Sigmoid colon (tissue), 7 donors: Measurements from ENCODE around the gene GFOD2. TPM values are rescaled to one million over a fixed set of nuclear protein-coding genes. Genes with fewer than 3 reads are reported as not detected.

Experiments
- DNase-seq: peaks from one replicate; pipeline ENCODE4 v3.0.0-alpha.2; 2019
- H3K27ac ChIP-seq, 4 donors: fragments of 200-600 bp; sonication (generic); one replicate each; pipeline ENCODE4 v1.5.1; 2016 to 2019; ENCODE audit warnings: mild to moderate bottlenecking in 1 of 4
- H3K27me3 ChIP-seq, 3 donors: fragments of 200-600 bp; sonication (generic); one replicate each; pipeline ENCODE4 v1.5.1; 2019; ENCODE audit warnings: mild to moderate bottlenecking in 1 of 3
- H3K36me3 ChIP-seq, 4 donors: fragments of 200-600 bp; sonication (generic); one replicate each; pipeline ENCODE4 v1.5.1; 2016 to 2019
- H3K4me1 ChIP-seq, 4 donors: fragments of 200-600 bp; sonication (generic); one replicate each; pipeline ENCODE4 v1.5.1; 2017 to 2019
- H3K4me3 ChIP-seq, 4 donors: fragments of 200-600 bp; sonication (generic); one replicate each; pipeline ENCODE4 v1.5.1; 2017 to 2019; ENCODE audit warnings: mild to moderate bottlenecking in 2 of 4, moderate library complexity in 1 of 4
- H3K9me3 ChIP-seq, 4 donors: fragments of 200-600 bp in 3 of 4; sonication (generic) in 3 of 4; one replicate each; pipeline versions ENCODE4 v1.5.1 to v1.6.1; 2013 to 2019
- EP300 ChIP-seq, 4 donors: sonication (generic); formaldehyde crosslinking; IDR thresholded peaks; one replicate each; pipeline ENCODE4 v1.6.1; 2017; ENCODE audit warnings: antibody characterized with exemption in 4 of 4
- POLR2A ChIP-seq, 2 donors: fragments of 450-650 bp; IDR thresholded peaks; one replicate each; pipeline ENCODE4 v1.6.1; 2016; ENCODE audit warnings: antibody characterized with exemption in 2 of 2, mild to moderate bottlenecking in 2 of 2, moderate library complexity in 2 of 2
- POLR2AphosphoS5 ChIP-seq, 4 donors: sonication (generic); formaldehyde crosslinking; IDR thresholded peaks; one replicate each; pipeline ENCODE4 v1.6.1; 2017; ENCODE audit warnings: antibody characterized with exemption in 4 of 4
- WGBS, 2 donors: extraction: QIAGEN DNeasy Blood & Tissue Kit; methylation state at CpG; one replicate each; pipeline ENCODE4 v1.1.7; 2013; 5-methylcytosine and 5-hydroxymethylcytosine counted together
- intact Hi-C: fragments of 100-400 bp; cut with DNase I; formaldehyde crosslinking; loops from one replicate; pipeline ENCODE4 v1.15.1; 2023
- polyA plus RNA-seq, 3 donors: library from polyadenylated mRNA; stranded (reverse); fragments of 200-250 nt; gene quantifications; one replicate each; pipeline ENCODE4 v1.2.3, GENCODE V29; 2013
- total RNA-seq, 4 donors: library from RNA; depleted of rRNA; stranded (reverse); fragments of >200 nt; gene quantifications; one replicate each; pipeline ENCODE4 v1.1.0, GENCODE V29; 2016
- TF ChIP-seq, protein P1 (sequence below), 4 experiments: fragments of 450-650 bp in 3 of 4; fragments of 200-600 bp in 1 of 4; IDR thresholded peaks; one replicate each; pipeline ENCODE4 v1.5.1; 2016 to 2019; ENCODE audit warnings: antibody characterized with exemption in 4 of 4, mild to moderate bottlenecking in 3 of 4, moderate library complexity in 2 of 4
- donor health status: healthy with polysubstance abuse.
- donor health status: Bipolar disorder and iron deficiency.
- donor health status: healthy.

GFOD2 gene
- total and polyA plus RNA-seq, 7 donors: 8.1 to 19.5 (median 13.8) TPM

DNA sequence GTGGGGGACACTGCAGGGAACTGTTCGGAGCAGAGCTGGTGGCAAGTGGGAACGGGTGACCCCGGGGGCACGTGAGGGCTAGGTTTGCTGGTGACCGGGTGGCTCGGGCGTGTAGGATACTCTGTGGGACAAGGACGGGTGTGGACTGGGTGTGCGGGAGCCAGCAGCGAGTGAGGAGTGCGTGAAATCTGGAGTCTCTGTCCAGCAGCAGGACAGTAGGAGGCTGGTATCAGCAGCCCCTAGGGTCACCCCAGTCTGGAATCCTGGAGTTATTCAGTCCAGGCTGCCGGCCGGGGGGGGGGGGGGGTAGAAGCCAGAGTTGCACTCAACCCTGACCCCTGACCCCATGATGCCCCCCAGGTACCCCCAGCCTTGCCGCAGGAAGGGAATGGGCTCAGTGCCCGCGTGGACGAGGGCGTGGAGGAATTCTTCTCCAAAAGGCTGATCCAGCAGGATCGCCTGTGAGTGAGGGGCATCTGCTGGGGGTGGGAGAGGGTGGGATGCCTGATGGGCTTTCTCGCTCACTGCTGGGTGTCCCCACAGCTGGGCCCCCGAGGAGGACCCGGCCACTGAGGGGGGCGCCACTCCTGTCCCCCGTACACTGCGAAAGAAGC, 65.2 kb downstream of the GFOD2 start:
- TF ChIP-seq EP300 (IDR thresholded peaks at IDR 0.05): no peak
- no peak for TF ChIP-seq POLR2A (IDR thresholded peaks at IDR 0.05)
- TF ChIP-seq POLR2AphosphoS5 (IDR thresholded peaks at IDR 0.05): no peak
- TF ChIP-seq, protein P1, sequence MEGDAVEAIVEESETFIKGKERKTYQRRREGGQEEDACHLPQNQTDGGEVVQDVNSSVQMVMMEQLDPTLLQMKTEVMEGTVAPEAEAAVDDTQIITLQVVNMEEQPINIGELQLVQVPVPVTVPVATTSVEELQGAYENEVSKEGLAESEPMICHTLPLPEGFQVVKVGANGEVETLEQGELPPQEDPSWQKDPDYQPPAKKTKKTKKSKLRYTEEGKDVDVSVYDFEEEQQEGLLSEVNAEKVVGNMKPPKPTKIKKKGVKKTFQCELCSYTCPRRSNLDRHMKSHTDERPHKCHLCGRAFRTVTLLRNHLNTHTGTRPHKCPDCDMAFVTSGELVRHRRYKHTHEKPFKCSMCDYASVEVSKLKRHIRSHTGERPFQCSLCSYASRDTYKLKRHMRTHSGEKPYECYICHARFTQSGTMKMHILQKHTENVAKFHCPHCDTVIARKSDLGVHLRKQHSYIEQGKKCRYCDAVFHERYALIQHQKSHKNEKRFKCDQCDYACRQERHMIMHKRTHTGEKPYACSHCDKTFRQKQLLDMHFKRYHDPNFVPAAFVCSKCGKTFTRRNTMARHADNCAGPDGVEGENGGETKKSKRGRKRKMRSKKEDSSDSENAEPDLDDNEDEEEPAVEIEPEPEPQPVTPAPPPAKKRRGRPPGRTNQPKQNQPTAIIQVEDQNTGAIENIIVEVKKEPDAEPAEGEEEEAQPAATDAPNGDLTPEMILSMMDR (IDR thresholded peaks at IDR 0.05): no peak
- Histone ChIP-seq H3K27me3 (peaks cover 29 to 68% (median 57%) of the 10 kb centered on the region in 3 donors), H3K36me3 (peaks cover 0 to 17% (median 4%) of the 10 kb centered on the region in 4 donors), H3K4me3 (peak overlapping the region in 2 of 4 donors; percentile 41 to 42), H3K27ac (no peak overlapping the region), H3K9me3 (no peaks in the 10 kb centered on the region), H3K4me1 (peaks cover 0 to 19% (median 17%) of the 10 kb centered on the region in 4 donors)
- DNase-seq: no peak
- 33 to 54% methylated on average over 25 of the region's 25 CpGs for WGBS, 2 donors
- intact Hi-C loops: no loop called here

DNA sequence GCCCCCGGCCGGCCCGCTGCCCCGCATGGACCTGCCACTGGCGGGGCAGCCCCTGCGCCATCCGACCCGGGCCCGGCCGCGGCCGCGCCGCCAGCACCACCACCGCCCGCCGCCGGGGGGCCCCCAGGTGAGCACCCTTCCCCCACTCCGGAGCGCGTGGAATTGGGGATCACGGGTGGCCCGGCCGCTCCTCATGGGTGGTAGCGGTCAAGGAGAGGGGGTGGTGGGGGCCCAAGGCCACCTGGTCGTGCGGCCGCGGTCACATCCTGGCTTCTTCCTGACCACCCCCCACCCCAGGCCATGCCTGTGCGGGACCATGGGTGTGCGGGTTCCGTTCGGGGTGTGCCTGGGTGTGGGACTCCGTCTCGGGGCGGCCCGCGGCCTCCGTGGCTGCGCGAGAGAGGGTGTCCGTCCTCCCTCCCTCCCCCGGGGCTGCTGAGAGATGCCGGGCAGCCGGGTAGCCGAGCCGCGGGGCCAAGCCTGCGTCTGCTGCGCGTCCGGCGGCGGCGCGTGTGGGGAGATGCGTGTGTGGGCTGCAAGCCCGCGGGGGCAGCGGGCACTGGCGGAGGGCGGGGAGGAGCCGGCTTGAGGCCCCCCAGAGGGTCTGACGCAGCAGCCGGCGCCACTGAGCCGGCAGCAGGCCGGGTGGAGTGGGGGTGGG, 65.9 kb downstream of the GFOD2 start:
- H3K9me3 ChIP-seq: no peaks in the 10 kb centered on the region
- TF ChIP-seq EP300 (IDR thresholded peaks at IDR 0.05): no peak
- no peak for TF ChIP-seq POLR2A (IDR thresholded peaks at IDR 0.05)
- TF ChIP-seq, protein P1 (IDR thresholded peaks at IDR 0.05): no peak
- TF ChIP-seq POLR2AphosphoS5 (IDR thresholded peaks at IDR 0.05): no peak
- peaks cover 0 to 21% (median 17%) of the 10 kb centered on the region in 4 donors for H3K4me1 ChIP-seq
- intact Hi-C loops: no loop called here
- H3K4me3 ChIP-seq: peak overlapping the region in 3 of 4 donors; percentile 17 to 42 (median 41)
- no peak overlapping the region for H3K27ac ChIP-seq
- peaks cover 0 to 17% (median 4%) of the 10 kb centered on the region in 4 donors for H3K36me3 ChIP-seq
- 6 to 53% methylated on average over 68 of the region's 68 CpGs for WGBS, 2 donors
- H3K27me3 ChIP-seq: peaks cover 35 to 74% (median 63%) of the 10 kb centered on the region in 3 donors
- no peak for DNase-seq

DNA sequence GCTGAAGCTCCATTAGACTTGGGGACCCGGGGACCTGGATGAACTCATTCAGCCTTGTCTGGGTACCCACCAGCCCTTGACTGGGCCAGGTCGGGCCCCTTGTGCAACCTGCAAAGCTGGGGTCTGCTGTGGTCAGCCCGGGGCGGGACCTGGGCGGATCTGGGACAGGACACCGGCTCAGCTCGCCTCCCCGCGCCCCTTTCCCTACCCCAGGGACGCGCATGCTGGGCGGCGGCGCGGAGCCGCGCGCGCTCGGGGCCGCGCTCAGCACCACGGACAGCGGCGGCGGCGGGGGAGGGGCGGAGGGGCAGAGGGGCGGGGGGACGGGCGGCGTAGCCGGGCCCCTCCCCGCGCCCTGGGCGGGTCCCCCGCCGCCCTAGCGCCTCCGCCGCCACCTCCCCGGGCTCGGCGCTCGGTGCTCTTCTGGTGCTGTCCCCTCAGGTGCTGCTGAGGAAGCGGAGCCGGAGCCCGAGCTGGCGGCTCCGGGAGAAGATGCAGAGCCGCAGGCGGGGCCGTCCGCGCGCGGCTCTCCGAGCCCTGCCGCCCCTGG, 66.5 kb downstream of the GFOD2 start:
- no peaks in the 10 kb centered on the region for H3K9me3 ChIP-seq
- WGBS, 2 donors: 6 to 57% methylated on average over 59 of the region's 59 CpGs
- intact Hi-C loops: no loop called here
- TF ChIP-seq POLR2A (IDR thresholded peaks at IDR 0.05) (no peak), POLR2AphosphoS5 (IDR thresholded peaks at IDR 0.05) (no peak), EP300 (IDR thresholded peaks at IDR 0.05) (no peak)
- TF ChIP-seq, protein P1 (IDR thresholded peaks at IDR 0.05): no peak
- peaks cover 41 to 80% (median 69%) of the 10 kb centered on the region in 3 donors for H3K27me3 ChIP-seq
- H3K4me1 ChIP-seq: peaks cover 0 to 25% (median 21%) of the 10 kb centered on the region in 4 donors
- H3K27ac ChIP-seq: no peak overlapping the region
- H3K4me3 ChIP-seq: peak overlapping the region in 3 of 4 donors; percentile 17 to 42 (median 41)
- H3K36me3 ChIP-seq: peaks cover 0 to 11% (median 4%) of the 10 kb centered on the region in 4 donors
- DNase-seq: no peak

DNA sequence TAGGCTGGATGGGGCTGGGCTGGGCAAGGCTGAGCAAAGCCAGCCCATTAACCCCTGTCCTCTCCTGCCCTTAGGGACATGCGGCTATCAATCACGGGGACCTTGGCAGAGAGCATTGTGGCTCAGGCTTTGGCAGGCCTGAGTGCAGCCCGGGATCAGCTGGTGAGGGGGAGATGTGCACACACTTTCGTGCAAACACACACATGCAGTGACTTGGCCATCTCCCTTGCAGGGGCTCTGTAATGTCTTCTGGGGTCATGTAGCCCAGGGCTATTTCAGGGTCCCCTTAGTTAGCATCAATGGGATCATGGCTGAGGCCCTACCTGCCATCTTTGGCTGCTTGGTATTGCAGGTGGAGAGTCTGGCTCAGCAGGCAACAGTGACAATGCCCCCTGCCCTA, 67.3 kb downstream of the GFOD2 start:
- DNase-seq: no peak
- TF ChIP-seq EP300 (IDR thresholded peaks at IDR 0.05): no peak
- TF ChIP-seq, protein P1 (IDR thresholded peaks at IDR 0.05): no peak
- no peak for TF ChIP-seq POLR2AphosphoS5 (IDR thresholded peaks at IDR 0.05)
- no peak for TF ChIP-seq POLR2A (IDR thresholded peaks at IDR 0.05)
- WGBS, 2 donors: 85 to 91% methylated on average over 4 of the region's 4 CpGs
- peaks cover 0 to 3% (median 0%) of the 10 kb centered on the region in 4 donors for H3K36me3 ChIP-seq
- H3K4me3 ChIP-seq: no peak overlapping the region
- peaks cover 46 to 88% (median 77%) of the 10 kb centered on the region in 3 donors for H3K27me3 ChIP-seq
- no peak overlapping the region for H3K27ac ChIP-seq
- peaks cover 0 to 25% (median 21%) of the 10 kb centered on the region in 4 donors for H3K4me1 ChIP-seq
- no peaks in the 10 kb centered on the region for H3K9me3 ChIP-seq
- intact Hi-C loops: no loop called here
